ENCODE results near the gene GALR3.
A peak's percentile ranks its signal among the peaks of the same experiment; 100 is the strongest.

GALR3 gene

GRCh38 chr22:37832022-37832857 lies 9.1 kb downstream of the GALR3 start:
- no peak for TF ChIP-seq CTCF (IDR thresholded peaks at IDR 0.05; ENCODE audit: control insufficient read depth, insufficient read depth, low read depth, low read length, missing control alignments)
- no peak overlapping the region for H3K4me3 ChIP-seq (ENCODE audit: control insufficient read depth, low read depth, low read length)
- no peak for DNase-seq (ENCODE audit: low read depth)

GRCh38 chr22:37842015-37842793 lies 19.0 kb downstream of the GALR3 start:
- DNase-seq (ENCODE audit: low read depth): no peak
- TF ChIP-seq CTCF (IDR thresholded peaks at IDR 0.05; ENCODE audit: control insufficient read depth, insufficient read depth, low read depth, low read length, missing control alignments): no peak
- H3K4me3 ChIP-seq (ENCODE audit: control insufficient read depth, low read depth, low read length): no peak overlapping the region

- H3K4me3 ChIP-seq (ENCODE audit: control insufficient read depth, low read depth, low read length): peak overlapping the region; percentile 64
- no peak for TF ChIP-seq CTCF (IDR thresholded peaks at IDR 0.05; ENCODE audit: control insufficient read depth, insufficient read depth, low read depth, low read length, missing control alignments)
- DNase-seq (ENCODE audit: low read depth): no peak
Measured at GRCh38 chr22:37843741-37844089, 20.5 kb downstream of the GALR3 start.

- DNase-seq (ENCODE audit: low read depth): no peak
- H3K4me3 ChIP-seq (ENCODE audit: control insufficient read depth, low read depth, low read length): peak overlapping the region; percentile 64
- TF ChIP-seq CTCF (IDR thresholded peaks at IDR 0.05; ENCODE audit: control insufficient read depth, insufficient read depth, low read depth, low read length, missing control alignments): no peak
Measured at GRCh38 chr22:37844904-37845329, 21.7 kb downstream of the GALR3 start.

GRCh38 chr22:37846433-37846832 lies 23.3 kb downstream of the GALR3 start:
- H3K4me3 ChIP-seq (ENCODE audit: control insufficient read depth, low read depth, low read length): no peak overlapping the region

More at GRCh38 chr22:37846433-37846832, 23.3 kb downstream of the GALR3 start:
- TF ChIP-seq CTCF (IDR thresholded peaks at IDR 0.05; ENCODE audit: control insufficient read depth, insufficient read depth, low read depth, low read length, missing control alignments): no peak
- DNase-seq (ENCODE audit: low read depth): no peak
